ENCODE measurements around the gene SCN2A. TPM values are rescaled to one million over a fixed set of nuclear protein-coding genes. Genes with fewer than 3 reads are reported as not detected.

The SCN2A gene
- total RNA-seq, 1 experiment from 2014 or later, result 0.39 TPM

GRCh38 chr2:165238295-165238694, 919 bp upstream of the SCN2A start:
- Mint-ChIP-seq H3K27ac (no peak overlapping the region), H3K36me3 (no peaks in the 10 kb centered on the region), H3K27me3 (ENCODE audit: low read depth) (no peaks in the 10 kb centered on the region), H3K4me3 (no peak overlapping the region), H3K9me3 (no peaks in the 10 kb centered on the region), H3K4me1 (peaks cover 4% of the 10 kb centered on the region; the same call in 1 of the 2 replicates)
- no peak for TF ChIP-seq GRHL2 (CRISPR knock-in tag; IDR thresholded peaks at IDR 0.05; ENCODE audit: insufficient replicate concordance, severe bottlenecking)
- TF ChIP-seq FOXJ3 (CRISPR knock-in tag; IDR thresholded peaks at IDR 0.05; ENCODE audit: borderline replicate concordance), result no peak
- no peak for TF ChIP-seq ZMAT4 (CRISPR knock-in tag; IDR thresholded peaks at IDR 0.05)
- no peak for TF ChIP-seq PRDM15 (CRISPR knock-in tag; IDR thresholded peaks at IDR 0.05)
- TF ChIP-seq MLX (CRISPR knock-in tag; IDR thresholded peaks at IDR 0.05), result no peak
- TF ChIP-seq ZBTB21 (CRISPR knock-in tag; IDR thresholded peaks at IDR 0.05; ENCODE audit: borderline replicate concordance), result no peak
- TF ChIP-seq PREB (CRISPR knock-in tag; IDR thresholded peaks at IDR 0.05; ENCODE audit: borderline replicate concordance), result no peak
- no peak for TF ChIP-seq RELA (CRISPR knock-in tag; IDR thresholded peaks at IDR 0.05; ENCODE audit: borderline replicate concordance)
- no peak for TF ChIP-seq KAT7 (CRISPR knock-in tag; IDR thresholded peaks at IDR 0.05; ENCODE audit: borderline replicate concordance)
- no peak for TF ChIP-seq GABPB1 (CRISPR knock-in tag; IDR thresholded peaks at IDR 0.05)
- no peak for TF ChIP-seq AFF4 (CRISPR knock-in tag; IDR thresholded peaks at IDR 0.05; ENCODE audit: borderline replicate concordance)
- no peak for TF ChIP-seq NR3C1 (CRISPR knock-in tag; conservative IDR thresholded peaks at IDR 0.05; ENCODE audit: low read depth)
- no peak for TF ChIP-seq TEAD4 (CRISPR knock-in tag; IDR thresholded peaks at IDR 0.05)
- no peak for DNase-seq (ENCODE audit: low spot score)
- no peak for ATAC-seq
- ChIA-PET POLR2A (no interaction called here), CTCF (interaction anchor here (0.7 to 2.3 kb wide), 7 partner anchors 9 to 220 kb away, joined by 3 to 12 read pairs (median 4); partner anchors contain the start of gene SCN3A)

- no peak overlapping the region for H3K4me3 Mint-ChIP-seq
- CTCF ChIA-PET, result interaction anchor here (0.8 to 2.3 kb wide), 21 partner anchors 7 to 634 kb away, joined by 3 to 17 read pairs (median 4); partner anchors contain the start of genes CSRNP3 and SCN3A
- no peak overlapping the region for H3K27ac Mint-ChIP-seq
- H3K4me1 Mint-ChIP-seq, result peaks cover 4% of the 10 kb centered on the region; the same call in 1 of the 2 replicates
- H3K9me3 Mint-ChIP-seq, result no peaks in the 10 kb centered on the region
- no peaks in the 10 kb centered on the region for H3K27me3 Mint-ChIP-seq (ENCODE audit: low read depth)
- H3K36me3 Mint-ChIP-seq, result no peaks in the 10 kb centered on the region
- ATAC-seq (no peak), DNase-seq (ENCODE audit: low spot score) (no peak)
- POLR2A ChIA-PET, result no interaction called here
- no peak for TF ChIP-seq CREB1 (CRISPR knock-in tag; IDR thresholded peaks at IDR 0.05)
- no peak for TF ChIP-seq NR1H2 (CRISPR knock-in tag; IDR thresholded peaks at IDR 0.05)
- TF ChIP-seq SMAD3 (CRISPR knock-in tag; IDR thresholded peaks at IDR 0.05; ENCODE audit: borderline replicate concordance), result no peak
- TF ChIP-seq MLX (CRISPR knock-in tag; IDR thresholded peaks at IDR 0.05), result no peak
- TF ChIP-seq ATF1 (CRISPR knock-in tag; IDR thresholded peaks at IDR 0.05), result no peak
- no peak for TF ChIP-seq RORB (CRISPR knock-in tag; IDR thresholded peaks at IDR 0.05)
- TF ChIP-seq ESRRA (CRISPR knock-in tag; IDR thresholded peaks at IDR 0.05; ENCODE audit: borderline replicate concordance), result no peak
- no peak for TF ChIP-seq ZNF671 (CRISPR knock-in tag; IDR thresholded peaks at IDR 0.05)
- TF ChIP-seq ATF3 (CRISPR knock-in tag; conservative IDR thresholded peaks at IDR 0.05), result no peak
- no peak for TF ChIP-seq GTF2I (CRISPR knock-in tag; conservative IDR thresholded peaks at IDR 0.05)
- no peak for TF ChIP-seq ZNF317 (CRISPR knock-in tag; IDR thresholded peaks at IDR 0.05; ENCODE audit: borderline replicate concordance, low read depth)
- TF ChIP-seq ZBTB21 (CRISPR knock-in tag; IDR thresholded peaks at IDR 0.05; ENCODE audit: borderline replicate concordance), result no peak
These were observed 772 bp downstream of the SCN2A start for GRCh38 chr2:165239856-165240515.

Measured in WTC11 (cell line).